ENCODE results near the gene NUP50. TPM values are rescaled to one million over a fixed set of nuclear protein-coding genes. Genes with fewer than 3 reads are reported as not detected.

NUP50 gene
- total and polyA plus RNA-seq, 8 donors, result 14.6 to 443 (median 113) TPM

DNA sequence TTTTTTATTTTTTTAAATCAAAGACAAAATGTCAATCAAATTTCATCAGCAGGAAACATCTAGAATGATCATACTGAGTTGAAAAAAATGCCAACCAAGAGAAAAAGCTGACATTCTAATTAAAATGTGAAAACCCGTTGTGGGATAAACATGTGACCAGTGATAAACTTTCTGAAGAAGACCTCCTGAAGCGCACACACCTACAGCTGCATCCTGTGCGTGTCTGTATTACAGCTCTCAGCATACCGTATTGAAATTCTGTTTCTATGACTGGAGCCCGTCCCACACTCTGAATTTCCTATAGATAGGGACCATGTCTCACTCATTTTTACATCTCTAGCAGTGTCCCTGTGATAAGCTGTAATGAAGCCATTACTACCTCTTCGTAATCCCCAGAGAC is 12.2 kb upstream of the NUP50 start:
- no peak for TF ChIP-seq POLR2A (IDR thresholded peaks at IDR 0.05)
- no peak for TF ChIP-seq CTCF (IDR thresholded peaks at IDR 0.05)
- TF ChIP-seq EP300 (IDR thresholded peaks at IDR 0.05), result no peak
- no peak for TF ChIP-seq POLR2AphosphoS5 (IDR thresholded peaks at IDR 0.05)
- WGBS, 5 donors, result 81 to 93% (median 89%) methylated on average over 6 of the region's 6 CpGs
- peaks cover 0 to 14% (median 1%) of the 10 kb centered on the region in 4 donors for H3K4me1 ChIP-seq
- no peak overlapping the region for H3K4me3 ChIP-seq
- no peak overlapping the region for H3K27ac ChIP-seq
- DNase-seq, result no peak
- H3K27me3 ChIP-seq, result no peaks in the 10 kb centered on the region
- intact Hi-C loops (cut with DNase I; ENCODE audit: low total_unique reads), result no loop called here
- H3K36me3 ChIP-seq, result peaks cover 0 to 24% (median 10%) of the 10 kb centered on the region in 4 donors
- no peaks in the 10 kb centered on the region for H3K9me3 ChIP-seq

DNA sequence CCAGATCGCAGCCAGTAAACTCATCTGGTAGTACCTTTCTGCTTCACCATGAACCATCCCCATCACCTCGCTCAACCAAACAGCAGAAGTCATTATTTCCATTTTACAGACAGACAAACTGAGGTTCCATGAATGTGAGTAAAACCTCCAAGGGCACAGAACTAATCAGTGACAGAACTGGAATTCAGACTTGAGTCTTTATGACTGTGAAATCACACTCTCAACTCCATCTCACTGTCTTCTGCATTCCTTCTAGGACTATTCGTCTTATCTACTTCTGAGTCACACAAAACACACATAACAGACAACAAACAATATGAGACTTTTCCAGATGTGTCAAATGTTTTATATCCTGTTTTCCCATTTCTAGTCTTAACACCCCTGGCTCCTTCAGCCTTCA is 9.3 kb upstream of the NUP50 start:
- Histone ChIP-seq H3K4me1 (peaks cover 14 to 41% (median 21%) of the 10 kb centered on the region in 4 donors), H3K9me3 (no peaks in the 10 kb centered on the region), H3K27me3 (no peaks in the 10 kb centered on the region), H3K36me3 (peaks cover 5 to 31% (median 24%) of the 10 kb centered on the region in 4 donors), H3K4me3 (no peak overlapping the region), H3K27ac (no peak overlapping the region)
- DNase-seq, result no peak
- intact Hi-C loops (cut with DNase I; ENCODE audit: low total_unique reads), result no loop called here
- WGBS, 5 donors, result 80 to 89% (median 86%) methylated on average over 3 of the region's 3 CpGs
- TF ChIP-seq POLR2AphosphoS5 (IDR thresholded peaks at IDR 0.05) (peak in 1 of 3 donors; percentile 31), POLR2A (IDR thresholded peaks at IDR 0.05) (no peak)

DNA sequence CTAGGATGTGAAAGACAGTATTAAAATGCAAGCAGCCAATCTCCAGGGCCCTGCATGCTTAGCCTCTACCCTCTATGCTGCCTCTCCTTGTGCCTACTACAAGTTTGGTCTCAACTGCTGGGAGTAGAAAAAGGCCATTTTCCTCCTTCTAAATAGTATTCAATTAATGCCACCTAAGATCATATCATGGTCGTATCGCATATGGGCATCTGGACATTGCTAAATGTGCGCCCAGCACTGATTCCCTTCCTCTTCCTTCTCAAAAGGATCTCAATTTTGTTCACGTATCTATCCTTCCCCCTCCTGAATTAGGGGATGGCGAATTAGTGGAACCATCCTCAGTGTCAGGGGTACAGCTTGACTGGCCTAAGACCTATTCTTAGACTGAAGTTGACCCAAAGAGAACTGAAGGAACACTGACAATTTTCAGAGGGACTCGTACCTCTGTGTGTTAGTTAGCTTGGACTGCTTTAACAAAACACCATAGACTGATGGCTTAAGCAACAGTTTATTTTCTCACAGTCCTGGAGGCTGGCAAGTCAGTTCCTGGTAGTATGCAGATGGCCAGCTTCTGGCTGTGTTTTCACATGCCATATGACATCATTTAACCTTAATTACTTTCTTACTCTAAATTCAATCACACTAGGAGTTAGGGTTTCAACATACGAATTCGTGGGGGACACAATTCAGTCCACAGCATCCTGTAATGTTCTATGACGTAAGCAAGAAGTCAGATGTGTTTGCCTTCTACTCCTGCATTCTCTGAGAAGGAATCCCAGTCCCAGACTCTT is 8.5 kb upstream of the NUP50 start:
- Histone ChIP-seq H3K4me1 (peaks cover 15 to 49% (median 26%) of the 10 kb centered on the region in 4 donors), H3K9me3 (no peaks in the 10 kb centered on the region), H3K27ac (no peak overlapping the region), H3K27me3 (no peaks in the 10 kb centered on the region), H3K4me3 (no peak overlapping the region), H3K36me3 (peaks cover 5 to 30% (median 23%) of the 10 kb centered on the region in 4 donors)
- WGBS, 5 donors, result 78 to 81% (median 80%) methylated on average over 9 of the region's 9 CpGs
- no peak for TF ChIP-seq EP300 (IDR thresholded peaks at IDR 0.05)
- no peak for TF ChIP-seq POLR2A (IDR thresholded peaks at IDR 0.05)
- no peak for TF ChIP-seq CTCF (IDR thresholded peaks at IDR 0.05)
- no peak for TF ChIP-seq POLR2AphosphoS5 (IDR thresholded peaks at IDR 0.05)
- DNase-seq, result no peak
- intact Hi-C loops (cut with DNase I; ENCODE audit: low total_unique reads), result no loop called here

GRCh38 chr22:45157907-45158306 is 5.8 kb upstream of the NUP50 start:
- no peaks in the 10 kb centered on the region for H3K9me3 ChIP-seq
- H3K4me3 ChIP-seq, result no peak overlapping the region
- 58 to 77% (median 63%) methylated on average over 3 of the region's 3 CpGs for WGBS, 5 donors
- TF ChIP-seq EP300 (IDR thresholded peaks at IDR 0.05) (no peak), POLR2A (IDR thresholded peaks at IDR 0.05) (no peak), POLR2AphosphoS5 (IDR thresholded peaks at IDR 0.05) (no peak), CTCF (IDR thresholded peaks at IDR 0.05) (no peak)
- H3K27ac ChIP-seq, result peak overlapping the region in 4 of 5 donors; percentile 80 to 96 (median 94)
- H3K4me1 ChIP-seq, result peaks cover 18 to 76% (median 45%) of the 10 kb centered on the region in 4 donors
- intact Hi-C loops (cut with DNase I; ENCODE audit: low total_unique reads), result no loop called here
- H3K36me3 ChIP-seq, result peaks cover 5 to 23% (median 17%) of the 10 kb centered on the region in 4 donors
- DNase-seq, result no peak
- H3K27me3 ChIP-seq, result no peaks in the 10 kb centered on the region
